Gastrocnemius medialis (tissue), 4 donors: ENCODE results near the gene CCL16. TPM values are rescaled to one million over a fixed set of nuclear protein-coding genes. Genes with fewer than 3 reads are reported as not detected.

Experiments
- ATAC-seq, 2 donors: fragments of 150-250 bp; one replicate each; pipeline ENCODE4 v1.9.1; 2016
- DNase-seq, 2 donors: peaks; one replicate each; pipeline ENCODE4 v3.0.0-alpha.2; 2019
- H3K27ac ChIP-seq, 4 donors: fragments of 200-600 bp; sonication (generic); 1 replicate in 1 of 4; 2 replicates in 3 of 4; pipeline ENCODE4 v1.5.1; 2016 to 2018; ENCODE audit warnings: mild to moderate bottlenecking in 2 of 4, moderate library complexity in 1 of 4
- H3K27me3 ChIP-seq, 3 donors: fragments of 200-600 bp; sonication (generic) in 2 of 3; 1 replicate in 1 of 3; 2 replicates in 2 of 3; pipeline versions ENCODE4 v1.5.1 to v1.6.0; 2016 to 2019; ENCODE audit warnings: mild to moderate bottlenecking in 1 of 3, moderate library complexity in 1 of 3
- H3K36me3 ChIP-seq, 2 donors: fragments of 200-600 bp; sonication (generic) in 1 of 2; one replicate each; pipeline ENCODE4 v1.5.1; 2017 to 2018
- H3K4me1 ChIP-seq, 2 donors: fragments of 200-600 bp; sonication (generic) in 1 of 2; one replicate each; pipeline ENCODE4 v1.5.1; 2016 to 2017; ENCODE audit warnings: mild to moderate bottlenecking in 2 of 2
- H3K4me3 ChIP-seq, 4 donors: fragments of 200-600 bp; sonication (generic) in 3 of 4; 1 replicate in 1 of 4; 2 replicates in 3 of 4; pipeline ENCODE4 v1.5.1; 2016 to 2019; ENCODE audit warnings: mild to moderate bottlenecking in 2 of 4
- H3K9me3 ChIP-seq, 3 donors: fragments of 200-600 bp; sonication (generic) in 2 of 3; 1 replicate in 1 of 3; 2 replicates in 2 of 3; pipeline ENCODE4 v1.5.1; 2016 to 2019
- POLR2A ChIP-seq, 2 donors: fragments of 450-650 bp; IDR thresholded peaks; one replicate each; pipeline ENCODE4 v1.6.1; 2017; ENCODE audit warnings: antibody characterized with exemption in 2 of 2, mild to moderate bottlenecking in 2 of 2, moderate library complexity in 2 of 2
- in situ Hi-C, 4 donors: fragments of 200-750 bp; cut with MboI; loops; one replicate each; pipeline versions ENCODE4 v1.15.0 to v1.8.0; 2017; ENCODE audit warnings: low sequenced_read_pairs in 4 of 4
- intact Hi-C: fragments of 100-400 bp; cut with DNase I; formaldehyde crosslinking; loops from one replicate; pipeline ENCODE4 v1.15.1; 2023; ENCODE audit warnings: low total_unique reads
- total RNA-seq, 4 donors: library from RNA; depleted of rRNA; stranded (reverse); fragments of >200 nt; gene quantifications; one replicate each; pipeline versions ENCODE4 v1.1.0 to v1.2.3, GENCODE V29; 2016
- TF ChIP-seq, protein P1 (sequence below), 5 experiments: fragments of 450-650 bp in 3 of 5; fragments of 200-600 bp in 2 of 5; sonication (generic) in 2 of 5; IDR thresholded peaks in 4 of 5; conservative IDR thresholded peaks in 1 of 5; 1 replicate in 4 of 5; 2 replicates in 1 of 5; pipeline ENCODE4 v1.5.1; 2016 to 2019; ENCODE audit warnings: antibody characterized with exemption in 5 of 5, mild to moderate bottlenecking in 3 of 5, moderate library complexity in 3 of 5

The CCL16 gene
- total RNA-seq, 4 donors from 2014 or later, result 0.33 TPM; not detected in 3

DNA sequence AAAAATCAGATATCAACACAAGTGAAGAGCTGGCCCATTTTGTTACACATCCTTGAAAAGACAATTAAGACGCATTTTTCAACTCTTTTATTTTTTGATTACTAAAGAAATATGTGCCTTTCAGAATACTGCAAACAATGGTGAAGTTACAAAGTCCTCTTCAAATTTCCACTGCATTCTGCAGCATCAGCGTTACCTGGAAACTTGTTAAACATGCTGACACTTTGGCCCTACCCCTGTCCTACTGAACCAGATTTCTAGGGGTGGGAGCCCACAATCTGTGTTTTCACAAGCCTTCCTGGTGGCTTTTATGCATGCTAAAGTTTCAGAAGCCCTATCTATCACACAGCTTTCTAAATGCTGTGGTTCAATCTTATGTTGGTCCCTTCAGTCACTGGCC lies 9.8 kb upstream of the CCL16 start:
- no peak for TF ChIP-seq POLR2A (IDR thresholded peaks at IDR 0.05)
- TF ChIP-seq, protein P1, sequence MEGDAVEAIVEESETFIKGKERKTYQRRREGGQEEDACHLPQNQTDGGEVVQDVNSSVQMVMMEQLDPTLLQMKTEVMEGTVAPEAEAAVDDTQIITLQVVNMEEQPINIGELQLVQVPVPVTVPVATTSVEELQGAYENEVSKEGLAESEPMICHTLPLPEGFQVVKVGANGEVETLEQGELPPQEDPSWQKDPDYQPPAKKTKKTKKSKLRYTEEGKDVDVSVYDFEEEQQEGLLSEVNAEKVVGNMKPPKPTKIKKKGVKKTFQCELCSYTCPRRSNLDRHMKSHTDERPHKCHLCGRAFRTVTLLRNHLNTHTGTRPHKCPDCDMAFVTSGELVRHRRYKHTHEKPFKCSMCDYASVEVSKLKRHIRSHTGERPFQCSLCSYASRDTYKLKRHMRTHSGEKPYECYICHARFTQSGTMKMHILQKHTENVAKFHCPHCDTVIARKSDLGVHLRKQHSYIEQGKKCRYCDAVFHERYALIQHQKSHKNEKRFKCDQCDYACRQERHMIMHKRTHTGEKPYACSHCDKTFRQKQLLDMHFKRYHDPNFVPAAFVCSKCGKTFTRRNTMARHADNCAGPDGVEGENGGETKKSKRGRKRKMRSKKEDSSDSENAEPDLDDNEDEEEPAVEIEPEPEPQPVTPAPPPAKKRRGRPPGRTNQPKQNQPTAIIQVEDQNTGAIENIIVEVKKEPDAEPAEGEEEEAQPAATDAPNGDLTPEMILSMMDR (IDR thresholded peaks at IDR 0.05 in 4 of 5, conservative IDR thresholded peaks at IDR 0.05 in 1 of 5), result no peak
- no peak overlapping the region for H3K27ac ChIP-seq
- H3K27me3 ChIP-seq, result no peaks in the 10 kb centered on the region
- no peak overlapping the region for H3K4me3 ChIP-seq
- ATAC-seq (no peak), DNase-seq (no peak)
- intact Hi-C loops (no loop called here), in situ Hi-C loops (loop anchor here in 1 of 4 donors (25.0 kb wide), 1 partner anchor 146 kb away; no protein-coding TSS in a partner anchor)
- H3K4me1 ChIP-seq, result peaks cover 0 to 3% of the 10 kb centered on the region in 2 donors
- no peaks in the 10 kb centered on the region for H3K36me3 ChIP-seq
- H3K9me3 ChIP-seq, result no peaks in the 10 kb centered on the region

DNA sequence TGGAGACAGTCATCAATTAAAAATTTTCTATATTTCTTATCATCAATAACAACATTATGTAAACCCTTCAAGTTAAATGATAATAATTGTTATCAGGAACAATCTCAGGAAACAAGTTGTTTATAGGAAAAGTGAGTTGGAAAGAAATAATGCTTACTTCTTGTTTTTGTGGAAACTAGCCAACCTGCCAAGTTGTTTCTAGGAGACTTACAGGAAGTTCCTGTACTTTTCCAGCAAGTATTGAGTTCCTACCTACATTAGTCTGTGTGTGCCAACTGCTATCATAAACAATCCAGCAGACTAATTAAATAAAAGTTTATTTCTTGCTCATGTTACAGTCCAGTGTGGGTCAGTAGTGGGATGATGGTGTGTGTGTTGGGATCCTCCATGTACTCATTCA lies 6.9 kb upstream of the CCL16 start:
- intact Hi-C loops, result no loop called here
- DNase-seq (no peak), ATAC-seq (no peak)

DNA sequence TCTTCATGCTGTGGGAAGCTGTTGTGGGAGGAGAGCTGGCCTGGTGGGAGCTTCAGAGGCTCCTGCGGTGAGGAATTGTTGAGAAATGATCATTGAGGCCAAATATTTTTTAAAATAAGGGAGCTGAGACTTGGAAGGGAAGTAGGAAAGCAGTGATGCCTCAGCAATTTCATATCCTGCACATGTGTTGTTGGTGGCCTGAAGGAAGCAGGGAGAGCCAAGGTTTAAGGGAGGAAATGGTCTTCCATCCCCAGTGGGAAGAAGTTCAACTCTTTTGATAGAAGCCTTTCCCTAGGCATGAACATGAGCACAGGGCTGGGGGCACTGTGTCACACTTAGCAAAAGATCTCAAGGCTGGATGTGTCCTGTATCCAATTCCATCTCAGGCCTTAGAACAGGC lies 5.3 kb upstream of the CCL16 start, which contains the start of gene CCL14:
Gene CCL14 (minus strand): TSS at position 87 of the 400 bp plus-strand sequence. CDS start 80 bp downstream, at position 7.
- no peak for ATAC-seq
- Histone ChIP-seq H3K27me3 (no peaks in the 10 kb centered on the region), H3K9me3 (no peaks in the 10 kb centered on the region), H3K4me3 (peak within 1 kb of the TSS; percentile 10 to 37 (median 18)), H3K27ac (peak within 1 kb of the TSS in 3 of 4 donors; percentile 14 to 42 (median 27)), H3K4me1 (peaks cover 0 to 3% of the 10 kb centered on the region in 2 donors), H3K36me3 (no peaks in the 10 kb centered on the region)
- intact Hi-C loops (no loop called here), in situ Hi-C loops (loop anchor here in 1 of 4 donors (25.0 kb wide), 1 partner anchor 151 kb away; no protein-coding TSS in a partner anchor)
- no peak for DNase-seq
- TF ChIP-seq POLR2A (IDR thresholded peaks at IDR 0.05), result no peak
- TF ChIP-seq, protein P1 (IDR thresholded peaks at IDR 0.05 in 4 of 5, conservative IDR thresholded peaks at IDR 0.05 in 1 of 5), result no peak

More for the DNA sequence above, 6.9 kb upstream of the CCL16 start:
- Histone ChIP-seq H3K36me3 (no peaks in the 10 kb centered on the region), H3K4me3 (no peak overlapping the region), H3K27me3 (no peaks in the 10 kb centered on the region), H3K4me1 (peaks cover 0 to 3% of the 10 kb centered on the region in 2 donors), H3K27ac (no peak overlapping the region), H3K9me3 (no peaks in the 10 kb centered on the region)
- TF ChIP-seq, protein P1 (IDR thresholded peaks at IDR 0.05 in 4 of 5, conservative IDR thresholded peaks at IDR 0.05 in 1 of 5), result no peak
- TF ChIP-seq POLR2A (IDR thresholded peaks at IDR 0.05), result no peak
- in situ Hi-C loops, result loop anchor here in 1 of 4 donors (25.0 kb wide), 1 partner anchor 149 kb away; no protein-coding TSS in a partner anchor

DNA sequence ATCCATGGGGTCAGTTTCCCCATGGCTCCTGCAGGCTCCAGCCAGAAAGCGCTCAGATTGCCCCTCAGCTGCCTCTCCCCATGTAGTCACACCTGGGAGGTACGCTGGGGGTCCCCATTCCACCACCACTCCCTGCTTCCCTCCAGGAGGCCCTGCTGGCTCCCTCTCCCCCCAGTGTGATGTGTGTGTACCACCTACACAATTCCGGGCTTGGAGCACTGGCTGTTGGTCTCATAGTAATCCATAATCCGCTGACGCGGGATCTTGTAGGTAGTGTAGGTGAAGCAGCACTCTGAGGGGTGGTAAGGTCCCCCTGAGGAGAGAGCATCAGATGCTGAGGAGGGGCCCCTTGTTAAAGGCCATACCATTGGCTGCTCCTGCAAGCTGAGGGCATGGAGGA lies 2.8 kb upstream of the CCL16 start:
- DNase-seq (no peak), ATAC-seq (no peak)
- intact Hi-C loops, result no loop called here
- no peaks in the 10 kb centered on the region for H3K9me3 ChIP-seq
- no peak overlapping the region for H3K27ac ChIP-seq
- peaks cover 0 to 3% of the 10 kb centered on the region in 2 donors for H3K4me1 ChIP-seq
- H3K36me3 ChIP-seq, result no peaks in the 10 kb centered on the region
- TF ChIP-seq POLR2A (IDR thresholded peaks at IDR 0.05), result no peak
- TF ChIP-seq, protein P1 (IDR thresholded peaks at IDR 0.05 in 4 of 5, conservative IDR thresholded peaks at IDR 0.05 in 1 of 5), result no peak
- no peaks in the 10 kb centered on the region for H3K27me3 ChIP-seq
- no peak overlapping the region for H3K4me3 ChIP-seq
- in situ Hi-C loops, result loop anchor here in 1 of 4 donors (25.0 kb wide), 1 partner anchor 153 kb away; no protein-coding TSS in a partner anchor
